Activated T-cell treated with anti-CD3 and anti-CD28 coated beads, Interleukin-2, amount 50 U/mL, for 1 hour (primary cell): ENCODE data around the gene IGFBP2.

Experiments used
- DNase-seq: peaks from one replicate; pipeline ENCODE4 v3.0.0-alpha.2; 2020

Gene IGFBP2

GRCh38 chr2:216616083-216616678 lies 17.0 kb upstream of the IGFBP2 start:
- DNase-seq = no peak

GRCh38 chr2:216617159-216617815 lies 15.9 kb upstream of the IGFBP2 start:
- DNase-seq = no peak

- no peak for DNase-seq
Measured at GRCh38 chr2:216618785-216619184, 14.4 kb upstream of the IGFBP2 start.

- DNase-seq = no peak
Measured at GRCh38 chr2:216619411-216620393, 13.5 kb upstream of the IGFBP2 start.

GRCh38 chr2:216620786-216621185 lies 12.4 kb upstream of the IGFBP2 start:
- no peak for DNase-seq

GRCh38 chr2:216621292-216621691 lies 11.9 kb upstream of the IGFBP2 start:
- DNase-seq = no peak

GRCh38 chr2:216622526-216622925 lies 10.7 kb upstream of the IGFBP2 start:
- no peak for DNase-seq

- DNase-seq = no peak
Measured at GRCh38 chr2:216624251-216624650, 9.0 kb upstream of the IGFBP2 start.

- DNase-seq = no peak
Measured at GRCh38 chr2:216626168-216626874, 6.9 kb upstream of the IGFBP2 start.

- no peak for DNase-seq
Measured at GRCh38 chr2:216626875-216627245, 6.4 kb upstream of the IGFBP2 start.

- no peak for DNase-seq
Measured at GRCh38 chr2:216629784-216630183, 3.4 kb upstream of the IGFBP2 start.

- DNase-seq = no peak
Measured at GRCh38 chr2:216632346-216632951, 771 bp upstream of the IGFBP2 start.

GRCh38 chr2:216633616-216634369 lies 573 bp downstream of the IGFBP2 start:
- no peak for DNase-seq

GRCh38 chr2:216634370-216635148 lies 1.3 kb downstream of the IGFBP2 start:
- no peak for DNase-seq

- no peak for DNase-seq
Measured at GRCh38 chr2:216635171-216635570, 2.0 kb downstream of the IGFBP2 start.

- no peak for DNase-seq
Measured at GRCh38 chr2:216635701-216636550, 2.7 kb downstream of the IGFBP2 start.

- no peak for DNase-seq
Measured at GRCh38 chr2:216636551-216637450, 3.6 kb downstream of the IGFBP2 start.

- DNase-seq = no peak
Measured at GRCh38 chr2:216637472-216637871, 4.3 kb downstream of the IGFBP2 start.
